Hepatocyte (in vitro differentiated cells): ENCODE results near the gene PCGF3. TPM values are rescaled to one million over a fixed set of nuclear protein-coding genes. Genes with fewer than 3 reads are reported as not detected.

Source experiments
- DNase-seq: peaks from one replicate; pipeline ENCODE4 v3.0.0-alpha.2; 2016; ENCODE audit warnings: low spot score
- H2AFZ ChIP-seq: fragments of 200-600 bp; sonication (generic); 2 replicates; pipeline ENCODE4 v1.6.0; 2016; ENCODE audit warnings: antibody characterized with exemption, mild to moderate bottlenecking
- H3K27ac ChIP-seq: fragments of 200-600 bp; sonication (generic); 2 replicates; pipeline ENCODE4 v1.5.1; 2016; ENCODE audit warnings: mild to moderate bottlenecking
- H3K27me3 ChIP-seq: fragments of 200-600 bp; sonication (generic); 2 replicates; pipeline ENCODE4 v1.6.1; 2016
- H3K36me3 ChIP-seq: fragments of 200-600 bp; sonication (generic); replicated peaks from 2 replicates; pipeline ENCODE4 v1.5.1; 2016; ENCODE audit warnings: low read depth; ENCODE audit not compliant: insufficient read depth
- H3K4me1 ChIP-seq: fragments of 200-600 bp; sonication (generic); 2 replicates; pipeline ENCODE4 v1.5.1; 2016; ENCODE audit warnings: mild to moderate bottlenecking, moderate library complexity; ENCODE audit not compliant: insufficient read depth
- H3K4me2 ChIP-seq: fragments of 200-600 bp; sonication (generic); 2 replicates; pipeline ENCODE4 v1.6.0; 2016
- H3K4me3 ChIP-seq: fragments of 200-600 bp; sonication (generic); 2 replicates; pipeline ENCODE4 v1.5.1; 2016; ENCODE audit warnings: mild to moderate bottlenecking
- H3K79me2 ChIP-seq: fragments of 200-600 bp; sonication (generic); 2 replicates; pipeline ENCODE4 v1.6.0; 2017; ENCODE audit warnings: mild to moderate bottlenecking
- H3K9me2 ChIP-seq: fragments of 200-600 bp; sonication (generic); replicated peaks from 2 replicates; pipeline ENCODE4 v1.6.0; 2017; ENCODE audit warnings: mild to moderate bottlenecking; ENCODE audit not compliant: insufficient read depth
- H3K9me3 ChIP-seq: fragments of 200-600 bp; sonication (generic); 2 replicates; pipeline ENCODE4 v1.5.1; 2016; ENCODE audit warnings: low read depth, mild to moderate bottlenecking
- H4K20me1 ChIP-seq: fragments of 200-600 bp; sonication (generic); 2 replicates; pipeline ENCODE4 v1.6.0; 2016; ENCODE audit warnings: mild to moderate bottlenecking; ENCODE audit not compliant: insufficient read depth, poor library complexity, severe bottlenecking
- CTCF ChIP-seq: fragments of 200-600 bp; sonication (generic); IDR thresholded peaks from 2 replicates; pipeline ENCODE4 v1.5.1; 2016; ENCODE audit warnings: antibody characterized with exemption, mild to moderate bottlenecking; ENCODE audit not compliant: poor library complexity
- EZH2 ChIP-seq: fragments of 200-600 bp; sonication (generic); IDR thresholded peaks from 2 replicates; pipeline ENCODE4 v1.6.1; 2016; ENCODE audit warnings: antibody characterized with exemption, mild to moderate bottlenecking, borderline replicate concordance
- EZH2phosphoT487 ChIP-seq: fragments of 200-600 bp; sonication (generic); IDR thresholded peaks from one replicate; pipeline ENCODE4 v1.6.1; 2018; ENCODE audit warnings: antibody characterized with exemption, mild to moderate bottlenecking, low read depth, moderate library complexity; ENCODE audit not compliant: unreplicated experiment, severe bottlenecking
- WGBS: methylation state at CpG from one replicate; pipeline ENCODE4 v1.1.6; 2016; ENCODE audit warnings: low lambda C conversion rate; ENCODE audit errors: missing lambda C conversion rate; 5-methylcytosine and 5-hydroxymethylcytosine counted together
- polyA plus RNA-seq: library from polyadenylated mRNA; unstranded; fragments of >200 nt; fragmentation: Nextera tagmentation; extraction: Ambion mirVana; gene quantifications from 2 replicates; pipeline ENCODE4 v1.2.1, GENCODE V29; 2016
- total RNA-seq: library from RNA; depleted of rRNA; stranded (reverse); fragments of >200 nt; gene quantifications from 2 replicates; pipeline ENCODE4 v1.2.3, GENCODE V29; 2014

Gene PCGF3
- total and polyA plus RNA-seq, 2 experiments from 2014 or later = 21.8 to 43.5 TPM

- Histone ChIP-seq H3K27ac (no peak overlapping the region), H3K27me3 (no peaks in the 10 kb centered on the region), H4K20me1 (no peaks in the 10 kb centered on the region), H3K36me3 (no peaks in the 10 kb centered on the region), H3K4me3 (no peak overlapping the region), H3K79me2 (peaks cover 2% of the 10 kb centered on the region), H3K9me3 (no peaks in the 10 kb centered on the region), H3K9me2 (no peaks in the 10 kb centered on the region), H2AFZ (no peak overlapping the region), H3K4me1 (peaks cover 12% of the 10 kb centered on the region), H3K4me2 (peak overlapping the region; percentile 94)
- TF ChIP-seq EZH2phosphoT487 = no peak
- TF ChIP-seq EZH2 = no peak
- TF ChIP-seq CTCF = no peak
- 94% methylated on average over 12 of the region's 12 CpGs for WGBS
- no peak for DNase-seq
Observed at GRCh38 chr4:665381-665750, 40.3 kb upstream of the PCGF3 start.

GRCh38 chr4:665751-666435, 39.7 kb upstream of the PCGF3 start:
- 83% methylated on average over 18 of the region's 22 CpGs for WGBS
- H4K20me1 ChIP-seq = no peaks in the 10 kb centered on the region
- H3K27ac ChIP-seq = no peak overlapping the region
- DNase-seq = no peak
- H3K79me2 ChIP-seq = peaks cover 2% of the 10 kb centered on the region
- no peaks in the 10 kb centered on the region for H3K9me2 ChIP-seq
- H2AFZ ChIP-seq = no peak overlapping the region
- H3K9me3 ChIP-seq = no peaks in the 10 kb centered on the region
- no peak overlapping the region for H3K4me2 ChIP-seq
- peaks cover 12% of the 10 kb centered on the region for H3K4me1 ChIP-seq
- H3K36me3 ChIP-seq = no peaks in the 10 kb centered on the region
- TF ChIP-seq EZH2 (no peak), CTCF (no peak), EZH2phosphoT487 (no peak)
- H3K27me3 ChIP-seq = no peaks in the 10 kb centered on the region
- no peak overlapping the region for H3K4me3 ChIP-seq

GRCh38 chr4:666436-666810, 39.2 kb upstream of the PCGF3 start:
- Histone ChIP-seq H3K9me2 (no peaks in the 10 kb centered on the region), H3K4me3 (no peak overlapping the region), H3K9me3 (no peaks in the 10 kb centered on the region), H2AFZ (no peak overlapping the region), H3K27ac (no peak overlapping the region), H4K20me1 (no peaks in the 10 kb centered on the region), H3K27me3 (no peaks in the 10 kb centered on the region), H3K4me2 (no peak overlapping the region), H3K79me2 (peaks cover 2% of the 10 kb centered on the region), H3K36me3 (no peaks in the 10 kb centered on the region), H3K4me1 (peaks cover 12% of the 10 kb centered on the region)
- WGBS = 82% methylated on average over 12 of the region's 22 CpGs
- TF ChIP-seq CTCF = no peak
- TF ChIP-seq EZH2 = no peak
- TF ChIP-seq EZH2phosphoT487 = no peak
- DNase-seq = no peak
